Neural cell (in vitro differentiated cells): ENCODE data around the gene PEMT. TPM values are rescaled to one million over a fixed set of nuclear protein-coding genes. Genes with fewer than 3 reads are reported as not detected.

Source experiments
- H2AFZ ChIP-seq: fragments of 200-600, 300-800 bp; sonication (generic), shearing (Covaris generic); 2 replicates; pipeline ENCODE4 v1.6.0; 2014; ENCODE audit warnings: low read depth, mild to moderate bottlenecking, antibody characterized with exemption, low read length, moderate library complexity
- H3F3A ChIP-seq: fragments of 200-600 bp; shearing (Covaris generic); 2 replicates; pipeline ENCODE4 v1.6.1; 2016; ENCODE audit warnings: mild to moderate bottlenecking, moderate library complexity, mixed read lengths, antibody characterized with exemption, low read length; ENCODE audit not compliant: insufficient read depth, poor library complexity, severe bottlenecking
- H3K27ac ChIP-seq: fragments of 200-600, 300-800 bp; sonication (generic), shearing (Covaris generic); 2 replicates; pipeline ENCODE4 v1.5.1; 2014; ENCODE audit warnings: mild to moderate bottlenecking, low read length, moderate library complexity
- H3K27me3 ChIP-seq: fragments of 300-800, 200-600 bp; sonication (generic), shearing (Covaris generic); 2 replicates; pipeline ENCODE4 v1.6.0; 2014; ENCODE audit warnings: mild to moderate bottlenecking, low read depth, low read length, moderate library complexity; ENCODE audit not compliant: insufficient read depth
- H3K36me3 ChIP-seq: fragments of 300-800, 200-600 bp; sonication (generic), shearing (Covaris generic); 2 replicates; pipeline ENCODE4 v1.5.1; 2014; ENCODE audit warnings: mild to moderate bottlenecking, antibody characterized with exemption, low read length, moderate library complexity; ENCODE audit not compliant: insufficient read depth
- H3K4me2 ChIP-seq: fragments of 300-800, 200-600 bp; sonication (generic), shearing (Covaris generic); 2 replicates; pipeline ENCODE4 v1.6.0; 2014; ENCODE audit warnings: mild to moderate bottlenecking, low read length
- H3K4me3 ChIP-seq: fragments of 300-800, 200-600 bp; sonication (generic), shearing (Covaris generic); 2 replicates; pipeline ENCODE4 v1.5.1; 2014; ENCODE audit warnings: mild to moderate bottlenecking, low read length, moderate library complexity
- H3K79me2 ChIP-seq: fragments of 200-600 bp; shearing (Covaris generic); replicated peaks from 2 replicates; pipeline ENCODE4 v1.6.0; 2014; ENCODE audit warnings: mild to moderate bottlenecking, low read length, moderate library complexity; ENCODE audit not compliant: insufficient read depth
- H3K9ac ChIP-seq: fragments of 300-800, 200-600 bp; sonication (generic), shearing (Covaris generic); 2 replicates; pipeline ENCODE4 v1.6.1; 2016; ENCODE audit warnings: mild to moderate bottlenecking, low read length, mixed read lengths
- H3K9me2 ChIP-seq: fragments of 200-600 bp; shearing (Covaris generic); 2 replicates; pipeline ENCODE4 v1.6.1; 2016; ENCODE audit warnings: mild to moderate bottlenecking, low read length, mixed read lengths; ENCODE audit not compliant: insufficient read depth
- H3K9me3 ChIP-seq: fragments of 200-600, 300-800 bp; sonication (generic), shearing (Covaris generic); 2 replicates; pipeline ENCODE4 v1.6.1; 2016; ENCODE audit warnings: mild to moderate bottlenecking, mixed run types, low read length, moderate library complexity, mixed read lengths
- H4K20me1 ChIP-seq: fragments of 200-600 bp; shearing (Covaris generic); 2 replicates; pipeline ENCODE4 v1.6.1; 2016; ENCODE audit warnings: mild to moderate bottlenecking, mixed run types; ENCODE audit not compliant: insufficient read depth
- CTCF ChIP-seq: fragments of 450-650 bp; IDR thresholded peaks from 2 replicates; pipeline ENCODE4 v1.5.1; 2014; ENCODE audit warnings: antibody characterized with exemption, mild to moderate bottlenecking, moderate library complexity; ENCODE audit not compliant: poor library complexity, severe bottlenecking
- EP300 ChIP-seq: fragments of 450-650 bp; conservative IDR thresholded peaks from 2 replicates; pipeline ENCODE4 v1.6.1; 2014; ENCODE audit warnings: antibody characterized with exemption, mild to moderate bottlenecking, moderate library complexity; ENCODE audit not compliant: poor library complexity, severe bottlenecking
- MXI1 ChIP-seq: fragments of 450-650 bp; conservative IDR thresholded peaks from 2 replicates; pipeline ENCODE4 v1.6.1; 2014; ENCODE audit warnings: antibody characterized with exemption, mild to moderate bottlenecking; ENCODE audit not compliant: poor library complexity, severe bottlenecking
- RAD21 ChIP-seq: fragments of 450-650 bp; conservative IDR thresholded peaks from 2 replicates; pipeline ENCODE4 v1.6.1; 2014; ENCODE audit warnings: antibody characterized with exemption, mild to moderate bottlenecking, moderate library complexity
- REST ChIP-seq: IDR thresholded peaks from 2 replicates; pipeline ENCODE4 v1.6.1; 2012; ENCODE audit warnings: borderline replicate concordance
- TAF1 ChIP-seq: IDR thresholded peaks from 2 replicates; pipeline ENCODE4 v1.6.1; 2012; ENCODE audit warnings: low read depth
- polyA plus RNA-seq: library from polyadenylated mRNA; depleted of rRNA; stranded (reverse); fragments of >200 nt; gene quantifications from 2 replicates; pipeline ENCODE4 v1.2.3, GENCODE V29; 2014

PEMT gene
- polyA plus RNA-seq, 1 donor from 2014 or later, result 71.7 TPM

- no peaks in the 10 kb centered on the region for H3K79me2 ChIP-seq
- H3K9me3 ChIP-seq, result no peaks in the 10 kb centered on the region
- TF ChIP-seq TAF1 (no peak), MXI1 (no peak), EP300 (no peak), RAD21 (no peak), REST (no peak)
- no peaks in the 10 kb centered on the region for H3K27me3 ChIP-seq
- no peaks in the 10 kb centered on the region for H4K20me1 ChIP-seq
- no peak overlapping the region for H3K4me2 ChIP-seq
- no peaks in the 10 kb centered on the region for H3F3A ChIP-seq
- no peak overlapping the region for H3K4me3 ChIP-seq
- H3K36me3 ChIP-seq, result no peaks in the 10 kb centered on the region
- no peak overlapping the region for H3K9ac ChIP-seq
- no peak overlapping the region for H2AFZ ChIP-seq
- no peak overlapping the region for H3K27ac ChIP-seq
- no peaks in the 10 kb centered on the region for H3K9me2 ChIP-seq
Measured at GRCh38 chr17:17623904-17624303, 32.4 kb upstream of the PEMT start.

- no peaks in the 10 kb centered on the region for H3K27me3 ChIP-seq
- H3K36me3 ChIP-seq, result no peaks in the 10 kb centered on the region
- H3F3A ChIP-seq, result no peaks in the 10 kb centered on the region
- no peaks in the 10 kb centered on the region for H3K9me3 ChIP-seq
- no peaks in the 10 kb centered on the region for H4K20me1 ChIP-seq
- H3K9me2 ChIP-seq, result no peaks in the 10 kb centered on the region
- no peak overlapping the region for H3K9ac ChIP-seq
- H2AFZ ChIP-seq, result no peak overlapping the region
- H3K79me2 ChIP-seq, result no peaks in the 10 kb centered on the region
- no peak overlapping the region for H3K27ac ChIP-seq
- TF ChIP-seq REST (no peak), CTCF (no peak)
- no peak overlapping the region for H3K4me2 ChIP-seq
- no peak overlapping the region for H3K4me3 ChIP-seq
Measured at GRCh38 chr17:17621254-17621653, 29.7 kb upstream of the PEMT start.
